Measurements from ENCODE around the gene TMCC1. TPM values are rescaled to one million over a fixed set of nuclear protein-coding genes. Genes with fewer than 3 reads are reported as not detected.

TMCC1 gene
- total RNA-seq, 1 experiment from 2014 or later, result 6.2 TPM

GRCh38 chr3:129614435-129614834 lies 279.1 kb downstream of the TMCC1 start:
- no peak overlapping the region for H3K9ac ChIP-seq (ENCODE audit: low read length)

GRCh38 chr3:129613367-129613740 lies 280.2 kb downstream of the TMCC1 start:
- H3K27me3 ChIP-seq (ENCODE audit: low read length), result no peaks in the 10 kb centered on the region
- H3F3A ChIP-seq (ENCODE audit: low read length, unreplicated experiment), result no peaks in the 10 kb centered on the region
- POLR2A ChIA-PET (ENCODE audit: unreplicated experiment), result no interaction called here
- H3K4me2 ChIP-seq (ENCODE audit: low read length), result no peak overlapping the region
- H3K9me2 ChIP-seq (replicated peaks; ENCODE audit: low read length), result no peaks in the 10 kb centered on the region
- BruUV-seq (replicated peaks), result no TSS peak
- H3K4me1 ChIP-seq (ENCODE audit: insufficient read depth, low read length), result no peaks in the 10 kb centered on the region
- intact Hi-C loops (cut with micrococcal nuclease), result no loop called here
- TF ChIP-seq, protein P1, sequence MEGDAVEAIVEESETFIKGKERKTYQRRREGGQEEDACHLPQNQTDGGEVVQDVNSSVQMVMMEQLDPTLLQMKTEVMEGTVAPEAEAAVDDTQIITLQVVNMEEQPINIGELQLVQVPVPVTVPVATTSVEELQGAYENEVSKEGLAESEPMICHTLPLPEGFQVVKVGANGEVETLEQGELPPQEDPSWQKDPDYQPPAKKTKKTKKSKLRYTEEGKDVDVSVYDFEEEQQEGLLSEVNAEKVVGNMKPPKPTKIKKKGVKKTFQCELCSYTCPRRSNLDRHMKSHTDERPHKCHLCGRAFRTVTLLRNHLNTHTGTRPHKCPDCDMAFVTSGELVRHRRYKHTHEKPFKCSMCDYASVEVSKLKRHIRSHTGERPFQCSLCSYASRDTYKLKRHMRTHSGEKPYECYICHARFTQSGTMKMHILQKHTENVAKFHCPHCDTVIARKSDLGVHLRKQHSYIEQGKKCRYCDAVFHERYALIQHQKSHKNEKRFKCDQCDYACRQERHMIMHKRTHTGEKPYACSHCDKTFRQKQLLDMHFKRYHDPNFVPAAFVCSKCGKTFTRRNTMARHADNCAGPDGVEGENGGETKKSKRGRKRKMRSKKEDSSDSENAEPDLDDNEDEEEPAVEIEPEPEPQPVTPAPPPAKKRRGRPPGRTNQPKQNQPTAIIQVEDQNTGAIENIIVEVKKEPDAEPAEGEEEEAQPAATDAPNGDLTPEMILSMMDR (conservative IDR thresholded peaks at IDR 0.05; ENCODE audit: low read depth, low read length), result no peak
- TF ChIP-seq EZH2 (IDR thresholded peaks at IDR 0.05; ENCODE audit: low read length, unreplicated experiment), result no peak
- no peak for TF ChIP-seq EZH2phosphoT487 (IDR thresholded peaks at IDR 0.05; ENCODE audit: borderline replicate concordance, low read length)
- no peak for DNase-seq
- no peak overlapping the region for H3K9ac ChIP-seq (ENCODE audit: low read length)
- H4K20me1 ChIP-seq (ENCODE audit: low read length), result no peaks in the 10 kb centered on the region
- CTCF ChIA-PET, result no interaction called here
- no peaks in the 10 kb centered on the region for H3K9me3 ChIP-seq (ENCODE audit: low read length)
- ATAC-seq, result no peak
- H3K27ac ChIP-seq (ENCODE audit: low read length), result no peak overlapping the region
- H2AFZ ChIP-seq (ENCODE audit: low read length), result no peak overlapping the region
- H3K36me3 ChIP-seq (ENCODE audit: low read depth, low read length), result no peaks in the 10 kb centered on the region
- no peaks in the 10 kb centered on the region for H3K79me2 ChIP-seq (ENCODE audit: low read length)
- no peak overlapping the region for H3K4me3 ChIP-seq (ENCODE audit: low read length)

More at GRCh38 chr3:129614435-129614834, 279.1 kb downstream of the TMCC1 start:
- H3K4me1 ChIP-seq (ENCODE audit: insufficient read depth, low read length), result no peaks in the 10 kb centered on the region
- H3K27me3 ChIP-seq (ENCODE audit: low read length), result no peaks in the 10 kb centered on the region
- no peak overlapping the region for H3K4me3 ChIP-seq (ENCODE audit: low read length)
- BruUV-seq (replicated peaks), result no TSS peak
- no peak overlapping the region for H2AFZ ChIP-seq (ENCODE audit: low read length)
- no peak overlapping the region for H3K27ac ChIP-seq (ENCODE audit: low read length)
- TF ChIP-seq EZH2phosphoT487 (IDR thresholded peaks at IDR 0.05; ENCODE audit: borderline replicate concordance, low read length) (no peak), EZH2 (IDR thresholded peaks at IDR 0.05; ENCODE audit: low read length, unreplicated experiment) (no peak)
- TF ChIP-seq, protein P1 (conservative IDR thresholded peaks at IDR 0.05; ENCODE audit: low read depth, low read length), result no peak
- no peaks in the 10 kb centered on the region for H3K79me2 ChIP-seq (ENCODE audit: low read length)
- DNase-seq (no peak), ATAC-seq (no peak)
- no peak overlapping the region for H3K4me2 ChIP-seq (ENCODE audit: low read length)
- H3K9me2 ChIP-seq (replicated peaks; ENCODE audit: low read length), result no peaks in the 10 kb centered on the region
- H3F3A ChIP-seq (ENCODE audit: low read length, unreplicated experiment), result no peaks in the 10 kb centered on the region
- intact Hi-C loops (cut with micrococcal nuclease), result no loop called here
- H4K20me1 ChIP-seq (ENCODE audit: low read length), result no peaks in the 10 kb centered on the region
- ChIA-PET CTCF (no interaction called here), POLR2A (ENCODE audit: unreplicated experiment) (no interaction called here)
- no peaks in the 10 kb centered on the region for H3K36me3 ChIP-seq (ENCODE audit: low read depth, low read length)
- no peaks in the 10 kb centered on the region for H3K9me3 ChIP-seq (ENCODE audit: low read length)

- Histone ChIP-seq H3K4me2 (ENCODE audit: low read length) (no peak overlapping the region), H3K27me3 (ENCODE audit: low read length) (no peaks in the 10 kb centered on the region), H3K36me3 (ENCODE audit: low read depth, low read length) (no peaks in the 10 kb centered on the region), H3K4me3 (ENCODE audit: low read length) (no peak overlapping the region), H4K20me1 (ENCODE audit: low read length) (no peaks in the 10 kb centered on the region), H3K27ac (ENCODE audit: low read length) (no peak overlapping the region), H3K9me2 (replicated peaks; ENCODE audit: low read length) (no peaks in the 10 kb centered on the region), H3K79me2 (ENCODE audit: low read length) (no peaks in the 10 kb centered on the region), H3F3A (ENCODE audit: low read length, unreplicated experiment) (no peaks in the 10 kb centered on the region), H3K9me3 (ENCODE audit: low read length) (no peaks in the 10 kb centered on the region), H2AFZ (ENCODE audit: low read length) (no peak overlapping the region), H3K9ac (ENCODE audit: low read length) (no peak overlapping the region), H3K4me1 (ENCODE audit: insufficient read depth, low read length) (no peaks in the 10 kb centered on the region)
- peak; percentile 21 for DNase-seq
- ChIA-PET POLR2A (ENCODE audit: unreplicated experiment) (no interaction called here), CTCF (no interaction called here)
- ATAC-seq, result peak; percentile 11; the same call in 1 of the 2 replicates
- TF ChIP-seq, protein P1 (conservative IDR thresholded peaks at IDR 0.05; ENCODE audit: low read depth, low read length), result no peak
- no peak for TF ChIP-seq EZH2 (IDR thresholded peaks at IDR 0.05; ENCODE audit: low read length, unreplicated experiment)
- intact Hi-C loops (cut with micrococcal nuclease), result no loop called here
- BruUV-seq (replicated peaks), result no TSS peak
These were observed 280.8 kb downstream of the TMCC1 start for GRCh38 chr3:129612534-129613366.
